Breast epithelium (tissue), 4 donors: ENCODE measurements around the gene SPATC1L. TPM values are rescaled to one million over a fixed set of nuclear protein-coding genes. Genes with fewer than 3 reads are reported as not detected.
A peak's percentile ranks its signal among the peaks of the same experiment; 100 is the strongest.

Experiments used
- DNase-seq, 2 donors: peaks; one replicate each; pipeline ENCODE4 v3.0.0-alpha.2; 2019; ENCODE audit warnings: low spot score in 2 of 2
- H3K27ac ChIP-seq, 2 donors: fragments of 200-600 bp; sonication (generic) in 1 of 2; one replicate each; pipeline ENCODE4 v1.5.1; 2016 to 2019; ENCODE audit warnings: mild to moderate bottlenecking in 1 of 2
- H3K27me3 ChIP-seq, 2 donors: fragments of 200-600 bp; sonication (generic) in 1 of 2; one replicate each; pipeline versions ENCODE4 v1.5.1 to v1.6.0; 2017 to 2019; ENCODE audit warnings: control low read depth in 1 of 2, mild to moderate bottlenecking in 1 of 2
- H3K36me3 ChIP-seq: fragments of 200-600 bp; one replicate; pipeline ENCODE4 v1.5.1; 2019
- H3K4me1 ChIP-seq, 2 donors: fragments of 200-600 bp; sonication (generic); one replicate each; pipeline ENCODE4 v1.5.1; 2016 to 2019; ENCODE audit warnings: control low read depth in 1 of 2
- H3K4me3 ChIP-seq, 3 donors: fragments of 200-600 bp; sonication (generic); 1 replicate in 2 of 3; 2 replicates in 1 of 3; pipeline ENCODE4 v1.5.1; 2016 to 2019; ENCODE audit warnings: mild to moderate bottlenecking in 3 of 3, moderate library complexity in 2 of 3
- H3K9me3 ChIP-seq, 2 donors: fragments of 200-600 bp; sonication (generic) in 1 of 2; one replicate each; pipeline ENCODE4 v1.5.1; 2016 to 2019; ENCODE audit warnings: control low read depth in 1 of 2
- POLR2A ChIP-seq: fragments of 450-650 bp; IDR thresholded peaks from one replicate; pipeline ENCODE4 v1.6.1; 2016; ENCODE audit warnings: antibody characterized with exemption, mild to moderate bottlenecking, moderate library complexity
- POLR2AphosphoS5 ChIP-seq, 3 donors: sonication (generic); formaldehyde crosslinking; IDR thresholded peaks; one replicate each; pipeline ENCODE4 v1.6.1; 2017; ENCODE audit warnings: antibody characterized with exemption in 3 of 3
- intact Hi-C: fragments of 100-400 bp; cut with DNase I; formaldehyde crosslinking; loops from one replicate; pipeline ENCODE4 v1.15.1; 2023; ENCODE audit warnings: low total_unique reads
- total RNA-seq, 3 donors: library from RNA; depleted of rRNA; stranded (reverse); fragments of >200 nt; gene quantifications; one replicate each; pipeline ENCODE4 v1.1.0, GENCODE V29; 2016
- TF ChIP-seq, protein P1 (sequence below), 3 donors: fragments of 450-650 bp; IDR thresholded peaks; one replicate each; pipeline ENCODE4 v1.5.1; 2016 to 2017; ENCODE audit warnings: antibody characterized with exemption in 3 of 3, mild to moderate bottlenecking in 3 of 3, moderate library complexity in 3 of 3

SPATC1L gene
- total RNA-seq, 3 donors from 2014 or later: 1.6 to 7.0 (median 6.2) TPM

- Histone ChIP-seq H3K27ac (no peak overlapping the region), H3K36me3 (no peaks in the 10 kb centered on the region), H3K27me3 (no peaks in the 10 kb centered on the region), H3K9me3 (no peaks in the 10 kb centered on the region), H3K4me3 (no peak overlapping the region), H3K4me1 (no peaks in the 10 kb centered on the region)
- DNase-seq: no peak
- intact Hi-C loops: no loop called here
- no peak for TF ChIP-seq POLR2A
- TF ChIP-seq, protein P1, sequence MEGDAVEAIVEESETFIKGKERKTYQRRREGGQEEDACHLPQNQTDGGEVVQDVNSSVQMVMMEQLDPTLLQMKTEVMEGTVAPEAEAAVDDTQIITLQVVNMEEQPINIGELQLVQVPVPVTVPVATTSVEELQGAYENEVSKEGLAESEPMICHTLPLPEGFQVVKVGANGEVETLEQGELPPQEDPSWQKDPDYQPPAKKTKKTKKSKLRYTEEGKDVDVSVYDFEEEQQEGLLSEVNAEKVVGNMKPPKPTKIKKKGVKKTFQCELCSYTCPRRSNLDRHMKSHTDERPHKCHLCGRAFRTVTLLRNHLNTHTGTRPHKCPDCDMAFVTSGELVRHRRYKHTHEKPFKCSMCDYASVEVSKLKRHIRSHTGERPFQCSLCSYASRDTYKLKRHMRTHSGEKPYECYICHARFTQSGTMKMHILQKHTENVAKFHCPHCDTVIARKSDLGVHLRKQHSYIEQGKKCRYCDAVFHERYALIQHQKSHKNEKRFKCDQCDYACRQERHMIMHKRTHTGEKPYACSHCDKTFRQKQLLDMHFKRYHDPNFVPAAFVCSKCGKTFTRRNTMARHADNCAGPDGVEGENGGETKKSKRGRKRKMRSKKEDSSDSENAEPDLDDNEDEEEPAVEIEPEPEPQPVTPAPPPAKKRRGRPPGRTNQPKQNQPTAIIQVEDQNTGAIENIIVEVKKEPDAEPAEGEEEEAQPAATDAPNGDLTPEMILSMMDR (IDR thresholded peaks at IDR 0.05): no peak
- no peak for TF ChIP-seq POLR2AphosphoS5 (IDR thresholded peaks at IDR 0.05)
Measured at GRCh38 chr21:46199436-46200373, 15.4 kb upstream of the SPATC1L start.

GRCh38 chr21:46196733-46197132, 12.5 kb upstream of the SPATC1L start:
- TF ChIP-seq, protein P1 (IDR thresholded peaks at IDR 0.05): no peak
- TF ChIP-seq POLR2AphosphoS5 (IDR thresholded peaks at IDR 0.05): no peak
- no peak for TF ChIP-seq POLR2A
- H3K36me3 ChIP-seq: no peaks in the 10 kb centered on the region
- no peak overlapping the region for H3K27ac ChIP-seq
- intact Hi-C loops: no loop called here
- H3K4me1 ChIP-seq: no peaks in the 10 kb centered on the region
- H3K27me3 ChIP-seq: no peaks in the 10 kb centered on the region
- DNase-seq: peak in 1 of 2 donors; percentile 34
- no peak overlapping the region for H3K4me3 ChIP-seq
- no peaks in the 10 kb centered on the region for H3K9me3 ChIP-seq

- no peak overlapping the region for H3K4me3 ChIP-seq
- peak in 1 of 2 donors; percentile 31 for DNase-seq
- intact Hi-C loops: no loop called here
- H3K9me3 ChIP-seq: no peaks in the 10 kb centered on the region
- no peaks in the 10 kb centered on the region for H3K27me3 ChIP-seq
- H3K36me3 ChIP-seq: no peaks in the 10 kb centered on the region
- no peaks in the 10 kb centered on the region for H3K4me1 ChIP-seq
- no peak overlapping the region for H3K27ac ChIP-seq
- no peak for TF ChIP-seq POLR2AphosphoS5 (IDR thresholded peaks at IDR 0.05)
Measured at GRCh38 chr21:46195595-46196195, 11.4 kb upstream of the SPATC1L start.

DNA sequence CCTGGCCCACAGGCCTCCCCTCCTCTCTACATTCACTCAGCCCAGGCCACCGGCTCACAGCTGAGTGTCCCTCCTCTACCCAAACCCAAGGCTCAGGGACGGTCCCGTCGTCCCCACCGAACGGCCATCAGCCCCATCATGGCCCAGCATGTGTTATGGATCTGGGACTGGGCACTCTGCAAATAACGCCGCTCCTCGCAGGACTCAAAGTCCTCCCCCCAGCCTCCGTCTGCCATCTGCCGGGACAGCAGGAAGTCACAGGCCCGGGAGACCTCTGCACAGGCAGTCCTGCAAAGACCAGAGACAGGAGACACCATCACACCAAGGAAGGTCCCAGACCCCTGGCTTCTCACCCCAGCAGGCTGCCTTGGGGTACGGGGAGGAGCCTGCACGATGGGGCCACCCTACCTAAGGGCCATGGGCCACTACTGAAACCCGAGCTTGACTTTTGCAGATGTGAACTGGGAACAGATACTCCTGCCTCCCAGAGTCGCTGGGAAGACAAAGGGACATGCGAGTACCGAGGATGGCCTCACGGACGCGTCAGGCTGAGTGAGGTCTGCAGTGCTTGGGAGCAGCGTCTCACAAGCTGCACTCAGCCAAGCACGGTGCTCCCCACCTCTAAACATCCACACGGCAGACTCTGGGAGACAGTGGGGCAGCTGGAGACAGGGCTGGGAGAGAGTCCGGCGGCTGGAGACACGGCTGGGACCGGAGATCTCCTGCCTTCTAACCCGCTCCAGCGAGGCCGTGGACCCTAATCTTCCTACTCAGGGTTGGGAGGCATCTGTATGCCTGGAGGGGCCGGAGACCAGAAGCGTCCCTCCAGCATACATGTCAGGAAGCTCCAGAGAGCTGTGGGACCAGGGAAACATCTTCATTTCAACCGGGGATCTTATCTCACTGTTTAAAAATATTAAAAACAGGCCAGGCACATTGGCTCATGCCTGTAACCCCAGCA, 10.4 kb upstream of the SPATC1L start:
- DNase-seq: peak in 1 of 2 donors; percentile 45
- Histone ChIP-seq H3K4me3 (no peak overlapping the region), H3K27ac (no peak overlapping the region), H3K36me3 (no peaks in the 10 kb centered on the region), H3K4me1 (peaks cover 2 to 4% of the 10 kb centered on the region in 2 donors), H3K9me3 (no peaks in the 10 kb centered on the region), H3K27me3 (no peaks in the 10 kb centered on the region)
- intact Hi-C loops: no loop called here
- TF ChIP-seq POLR2A: no peak
- no peak for TF ChIP-seq POLR2AphosphoS5 (IDR thresholded peaks at IDR 0.05)
- TF ChIP-seq, protein P1 (IDR thresholded peaks at IDR 0.05): no peak

GRCh38 chr21:46193829-46194373, 9.6 kb upstream of the SPATC1L start:
- Histone ChIP-seq H3K4me1 (peaks cover 9 to 10% of the 10 kb centered on the region in 2 donors), H3K27ac (no peak overlapping the region), H3K4me3 (no peak overlapping the region), H3K36me3 (no peaks in the 10 kb centered on the region), H3K9me3 (no peaks in the 10 kb centered on the region), H3K27me3 (no peaks in the 10 kb centered on the region)
- TF ChIP-seq POLR2AphosphoS5 (IDR thresholded peaks at IDR 0.05) (no peak), POLR2A (no peak)
- TF ChIP-seq, protein P1 (IDR thresholded peaks at IDR 0.05): no peak
- DNase-seq: no peak
- intact Hi-C loops: no loop called here
